OCI-LY3 (cell line): ENCODE results near the gene PIBF1.

Experiments
- H2AFZ ChIP-seq: fragments of 200-600, 300-600 bp; shearing (Covaris generic); 2 replicates; pipeline ENCODE4 v1.6.0; 2014; ENCODE audit warnings: antibody characterized with exemption, low read depth, low read length
- H3K27ac ChIP-seq: fragments of 200-600, 300-600 bp; sonication (generic); 2 replicates; pipeline ENCODE4 v1.5.1; 2014; ENCODE audit warnings: mild to moderate bottlenecking, low read length, moderate library complexity, mixed read lengths
- H3K27me3 ChIP-seq: fragments of 200-600, 300-600 bp; sonication (generic); 2 replicates; pipeline ENCODE4 v1.6.1; 2014; ENCODE audit warnings: low read depth, low read length, mixed read lengths
- H3K36me3 ChIP-seq: fragments of 200-600, 300-600 bp; sonication (generic); replicated peaks from 2 replicates; pipeline ENCODE3; 2014; ENCODE audit warnings: low read depth, low read length, mixed read lengths
- H3K4me1 ChIP-seq: fragments of 300-600, 200-600 bp; sonication (generic); 2 replicates; pipeline ENCODE4 v1.6.1; 2014; ENCODE audit warnings: low read length, mixed read lengths
- H3K4me2 ChIP-seq: fragments of 200-600, 300-600 bp; sonication (generic); 2 replicates; pipeline ENCODE4 v1.6.1; 2014; ENCODE audit warnings: low read length, mixed read lengths
- H3K4me3 ChIP-seq: fragments of 300-600, 200-600 bp; sonication (generic); 2 replicates; pipeline ENCODE4 v1.5.1; 2014; ENCODE audit warnings: antibody characterized with exemption, mild to moderate bottlenecking, low read length, moderate library complexity
- H3K79me2 ChIP-seq: fragments of 300-600, 200-600 bp; shearing (Covaris generic); 2 replicates; pipeline ENCODE4 v1.6.1; 2014; ENCODE audit warnings: mild to moderate bottlenecking, low read length, mixed read lengths
- H3K9ac ChIP-seq: fragments of 300-600, 200-600 bp; shearing (Covaris generic); 2 replicates; pipeline ENCODE4 v1.6.0; 2014; ENCODE audit warnings: mild to moderate bottlenecking, low read length, moderate library complexity
- H3K9me3 ChIP-seq: fragments of 200-600, 300-600 bp; shearing (Covaris generic); 2 replicates; pipeline ENCODE4 v1.6.1; 2014; ENCODE audit warnings: low read length, mixed read lengths; ENCODE audit not compliant: insufficient read depth
- H4K20me1 ChIP-seq: fragments of 200-600, 300-600 bp; sonication (generic); 2 replicates; pipeline ENCODE4 v1.6.1; 2016; ENCODE audit warnings: low read length, mixed read lengths; ENCODE audit not compliant: insufficient read depth
- CTCF ChIP-seq: fragments of 200-600, 300-600 bp; sonication (generic); IDR thresholded peaks from 2 replicates; pipeline ENCODE4 v1.5.1; 2014; ENCODE audit warnings: antibody characterized with exemption, low read length, low read depth
- EZH2phosphoT487 ChIP-seq: fragments of 200-600 bp; shearing (Covaris generic); IDR thresholded peaks from 2 replicates; pipeline ENCODE4 v1.6.1; 2018; ENCODE audit warnings: antibody characterized with exemption, mixed run types, low read depth

The PIBF1 gene

GRCh38 chr13:72751220-72751619, 30.7 kb upstream of the PIBF1 start:
- Histone ChIP-seq H3K27me3 (no peaks in the 10 kb centered on the region), H3K79me2 (peaks cover 37% of the 10 kb centered on the region), H3K9me3 (no peaks in the 10 kb centered on the region), H3K9ac (no peak overlapping the region), H3K27ac (no peak overlapping the region), H3K4me2 (no peak overlapping the region), H2AFZ (no peak overlapping the region), H4K20me1 (no peaks in the 10 kb centered on the region), H3K4me3 (no peak overlapping the region), H3K36me3 (peaks cover 85% of the 10 kb centered on the region), H3K4me1 (no peaks in the 10 kb centered on the region)
- TF ChIP-seq EZH2phosphoT487 = no peak
- no peak for TF ChIP-seq CTCF

GRCh38 chr13:72754111-72754510, 27.8 kb upstream of the PIBF1 start:
- H3K4me1 ChIP-seq = no peaks in the 10 kb centered on the region
- H2AFZ ChIP-seq = no peak overlapping the region
- no peaks in the 10 kb centered on the region for H3K9me3 ChIP-seq
- H3K9ac ChIP-seq = no peak overlapping the region
- peaks cover 80% of the 10 kb centered on the region for H3K36me3 ChIP-seq
- H4K20me1 ChIP-seq = 0 out of 2 replicates have a peak, but pooled peaks cover 3% of the 10 kb centered on the region
- no peaks in the 10 kb centered on the region for H3K27me3 ChIP-seq
- TF ChIP-seq CTCF = no peak
- TF ChIP-seq EZH2phosphoT487 = no peak
- peaks cover 32% of the 10 kb centered on the region for H3K79me2 ChIP-seq
- H3K4me2 ChIP-seq = no peak overlapping the region
- no peak overlapping the region for H3K4me3 ChIP-seq
- H3K27ac ChIP-seq = no peak overlapping the region

DNA sequence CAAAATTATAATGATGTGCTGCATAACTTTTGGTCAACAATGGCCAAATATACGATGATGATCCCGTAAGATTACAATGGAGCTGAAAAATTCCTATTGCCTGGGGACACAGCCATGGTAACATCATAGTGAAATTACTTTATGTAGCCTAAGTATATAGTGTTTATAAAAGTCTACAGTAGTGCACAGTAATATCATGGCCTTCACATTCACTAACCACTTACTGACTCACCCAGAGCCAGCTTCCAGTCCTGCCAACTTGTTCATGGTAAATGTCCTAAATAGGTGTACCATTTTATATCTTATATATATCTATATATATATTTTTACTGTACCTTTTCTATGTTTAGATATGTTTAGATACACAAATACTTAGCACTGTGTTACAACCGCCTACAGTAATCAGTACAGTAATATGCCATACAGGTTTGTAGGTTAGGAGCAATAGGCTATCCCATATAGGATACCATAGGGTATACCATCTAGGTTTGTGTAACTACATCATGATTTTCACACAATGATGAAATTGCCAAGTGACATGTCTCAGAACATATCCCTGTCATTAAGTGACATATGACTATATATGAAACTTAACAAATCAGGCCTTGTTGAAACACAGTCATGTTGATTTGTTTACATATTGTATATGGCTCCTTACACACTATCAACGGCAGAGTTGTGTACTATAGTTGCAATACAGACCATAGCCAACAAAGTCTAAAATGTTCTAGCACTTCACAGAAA, 24.0 kb upstream of the PIBF1 start:
- Histone ChIP-seq H3K4me2 (no peak overlapping the region), H3K27me3 (no peaks in the 10 kb centered on the region), H3K4me3 (no peak overlapping the region), H2AFZ (no peak overlapping the region), H3K36me3 (peaks cover 80% of the 10 kb centered on the region), H3K9ac (no peak overlapping the region), H3K27ac (no peak overlapping the region), H3K4me1 (peaks cover 5% of the 10 kb centered on the region; the same call in 1 of the 2 replicates), H3K79me2 (0 out of 2 replicates have a peak, but pooled peaks cover 5% of the 10 kb centered on the region), H3K9me3 (no peaks in the 10 kb centered on the region), H4K20me1 (0 out of 2 replicates have a peak, but pooled peaks cover 3% of the 10 kb centered on the region)
- TF ChIP-seq EZH2phosphoT487 (no peak), CTCF (no peak)

- Histone ChIP-seq H3K27ac (no peak overlapping the region), H3K79me2 (0 out of 2 replicates have a peak, but pooled peaks cover 5% of the 10 kb centered on the region), H3K9ac (no peak overlapping the region), H4K20me1 (0 out of 2 replicates have a peak, but pooled peaks cover 3% of the 10 kb centered on the region), H3K4me3 (no peak overlapping the region), H3K4me2 (no peak overlapping the region), H2AFZ (no peak overlapping the region), H3K36me3 (peaks cover 76% of the 10 kb centered on the region), H3K27me3 (no peaks in the 10 kb centered on the region), H3K4me1 (peaks cover 5% of the 10 kb centered on the region; the same call in 1 of the 2 replicates), H3K9me3 (no peaks in the 10 kb centered on the region)
- no peak for TF ChIP-seq EZH2phosphoT487
- no peak for TF ChIP-seq CTCF
Measured at GRCh38 chr13:72760189-72760588, 21.7 kb upstream of the PIBF1 start.
